NCI-H2196 (cell line): Measurements from ENCODE around the gene TRIM6.
A peak's percentile ranks its signal among the peaks of the same experiment; 100 is the strongest.
"Not testable (repeated sequence)": the region's sequence is repeated elsewhere in the genome, so short reads cannot be mapped to it uniquely, and the experiment has no call there.

Source experiments
- DNase-seq: peaks from one replicate; lab custom pipeline; 2025; ENCODE audit not compliant: unreplicated experiment; lab: John Stamatoyannopoulos, UW

TRIM6 gene

GRCh38 chr11:5596607-5597201 is at the start of gene TRIM6:
Gene TRIM6 (plus strand): TSS chr11:5596637. CDS start chr11:5596898, 261 bp downstream.
- DNase-seq, result no peak

- DNase-seq, result no peak
Observed at GRCh38 chr11:5547982-5548381, 48.5 kb upstream of the TRIM6 start.

- no peak for DNase-seq
Observed at GRCh38 chr11:5548440-5548839, 48.0 kb upstream of the TRIM6 start, which contains the start of gene OR52H1. Gene OR52H1 (minus strand): TSS chr11:5548540. CDS start chr11:5545505, 3,035 bp downstream.

- no peak for DNase-seq
Observed at GRCh38 chr11:5550440-5551095, 45.9 kb upstream of the TRIM6 start.

GRCh38 chr11:5553343-5553742 is 43.1 kb upstream of the TRIM6 start:
- no peak for DNase-seq

- DNase-seq, result no peak
Observed at GRCh38 chr11:5556596-5557188, 39.7 kb upstream of the TRIM6 start.

- no peak for DNase-seq
Observed at GRCh38 chr11:5557751-5558150, 38.7 kb upstream of the TRIM6 start.

GRCh38 chr11:5564259-5565019 is 32.0 kb upstream of the TRIM6 start:
- DNase-seq, result no peak

- no peak for DNase-seq
Observed at GRCh38 chr11:5574654-5575053, 21.8 kb upstream of the TRIM6 start.

- no peak for DNase-seq
Observed at GRCh38 chr11:5575152-5575551, 21.3 kb upstream of the TRIM6 start.

GRCh38 chr11:5577101-5577500 is 19.3 kb upstream of the TRIM6 start:
- no peak for DNase-seq

GRCh38 chr11:5580577-5580976 is 15.9 kb upstream of the TRIM6 start, which contains the start of gene OR52B6:
Gene OR52B6 (plus strand): TSS chr11:5580877. CDS start chr11:5580877, 0 bp downstream.
- no peak for DNase-seq

- DNase-seq, result no peak
Observed at GRCh38 chr11:5581014-5581413, 15.4 kb upstream of the TRIM6 start.

- not testable (repeated sequence) for DNase-seq
Observed at GRCh38 chr11:5584458-5584857, 12.0 kb upstream of the TRIM6 start.

- not testable (repeated sequence) for DNase-seq
Observed at GRCh38 chr11:5589906-5590305, 6.5 kb upstream of the TRIM6 start.

- DNase-seq, result no peak
Observed at GRCh38 chr11:5591613-5592012, 4.8 kb upstream of the TRIM6 start.

GRCh38 chr11:5592615-5593014 is 3.8 kb upstream of the TRIM6 start:
- DNase-seq, result no peak

- DNase-seq, result no peak
Observed at GRCh38 chr11:5593146-5593545, 3.3 kb upstream of the TRIM6 start.

- no peak for DNase-seq
Observed at GRCh38 chr11:5597953-5598352, 1.5 kb downstream of the TRIM6 start.

- peak; percentile 2 for DNase-seq
Observed at GRCh38 chr11:5600374-5600851, 4.0 kb downstream of the TRIM6 start.

GRCh38 chr11:5602791-5603190 is 6.4 kb downstream of the TRIM6 start:
- not testable (repeated sequence) for DNase-seq
